WTC11 (cell line): Measurements from ENCODE around the gene CIDEB.

Source experiments
- ARID4B ChIP-seq: sonication (generic); formaldehyde crosslinking; IDR thresholded peaks from 2 replicates; pipeline ENCODE4 v1.8.0; 2023; ENCODE audit warnings: missing genetic modification reagents, mild to moderate bottlenecking, borderline replicate concordance
- CTCF ChIP-seq: fragments of 200-600 bp; IDR thresholded peaks from 2 replicates; pipeline ENCODE4 v1.8.0; 2022; ENCODE audit warnings: antibody characterized with exemption
- FOXJ3 ChIP-seq: sonication (generic); formaldehyde crosslinking; IDR thresholded peaks from 2 replicates; pipeline ENCODE4 v1.9.0; 2021; ENCODE audit warnings: missing genetic modification reagents, mild to moderate bottlenecking, borderline replicate concordance
- FOXP4 ChIP-seq: sonication (generic); formaldehyde crosslinking; IDR thresholded peaks from 2 replicates; pipeline ENCODE4 v1.8.0; 2022; ENCODE audit warnings: mild to moderate bottlenecking, missing genetic modification reagents
- MAX ChIP-seq: sonication (generic); formaldehyde crosslinking; IDR thresholded peaks from 2 replicates; pipeline ENCODE4 v1.8.0; 2022; ENCODE audit warnings: mild to moderate bottlenecking, missing genetic modification reagents
- NFYB ChIP-seq: sonication (generic); formaldehyde crosslinking; conservative IDR thresholded peaks from 2 replicates; pipeline ENCODE4 v1.8.0; 2022; ENCODE audit warnings: low read depth, missing genetic modification reagents
- USF1 ChIP-seq: sonication (generic); formaldehyde crosslinking; IDR thresholded peaks from 2 replicates; pipeline ENCODE4 v1.8.0; 2022; ENCODE audit warnings: mild to moderate bottlenecking, missing genetic modification reagents

- TF ChIP-seq CTCF (no peak), ARID4B (CRISPR knock-in tag) (no peak), MAX (CRISPR knock-in tag) (no peak), USF1 (no peak), FOXJ3 (no peak), NFYB (CRISPR knock-in tag) (no peak), FOXP4 (CRISPR knock-in tag) (no peak)
These were observed 19.5 kb upstream of the CIDEB start for GRCh38 chr14:24327303-24327702.
